Mesenchymal stem cell (in vitro differentiated cells and primary cell): ENCODE measurements around the gene TRPM3.

ENCODE experiments used
- DNase-seq: peaks from one replicate; pipeline ENCODE4 v3.0.0-alpha.2; 2013
- H2AFZ ChIP-seq: one replicate; pipeline ENCODE4 v1.6.1; 2013; ENCODE audit warnings: low read depth, mild to moderate bottlenecking, control low read depth, inconsistent platforms, low read length, moderate library complexity
- H2AK5ac ChIP-seq: 2 replicates; pipeline ENCODE4 v1.6.1; 2013; ENCODE audit warnings: low read length, moderate library complexity, mild to moderate bottlenecking, inconsistent platforms; ENCODE audit not compliant: severe bottlenecking
- H2BK120ac ChIP-seq: one replicate; pipeline ENCODE4 v1.6.1; 2013; ENCODE audit warnings: low read depth, mild to moderate bottlenecking, inconsistent platforms, low read length, moderate library complexity
- H2BK12ac ChIP-seq, 2 experiments: one replicate each; pipeline ENCODE4 v1.6.1; 2013; ENCODE audit warnings: inconsistent platforms in 2 of 2, low read length in 2 of 2, mild to moderate bottlenecking in 2 of 2, moderate library complexity in 2 of 2, control low read depth in 1 of 2
- H2BK15ac ChIP-seq: one replicate; pipeline ENCODE4 v1.6.1; 2013; ENCODE audit warnings: mild to moderate bottlenecking, low read depth, inconsistent platforms; ENCODE audit not compliant: poor library complexity, severe bottlenecking
- H2BK5ac ChIP-seq: 2 replicates; pipeline ENCODE4 v1.6.1; 2013; ENCODE audit warnings: low read depth, mild to moderate bottlenecking, low read length, control low read depth, inconsistent platforms; ENCODE audit not compliant: poor library complexity, severe bottlenecking
- H3K14ac ChIP-seq, 2 experiments: one replicate each; pipeline ENCODE4 v1.6.1; 2013; ENCODE audit warnings: inconsistent platforms in 2 of 2, low read length in 2 of 2, control low read depth in 1 of 2, mild to moderate bottlenecking in 1 of 2, moderate library complexity in 1 of 2
- H3K18ac ChIP-seq, 2 experiments: one replicate each; pipeline ENCODE4 v1.6.1; 2013; ENCODE audit warnings: inconsistent platforms in 2 of 2, low read length in 2 of 2, control low read depth in 1 of 2, low read depth in 1 of 2, mild to moderate bottlenecking in 1 of 2
- H3K23ac ChIP-seq, 2 experiments: one replicate each; pipeline ENCODE4 v1.6.1; 2013; ENCODE audit warnings: inconsistent platforms in 2 of 2, low read length in 2 of 2, mild to moderate bottlenecking in 2 of 2, moderate library complexity in 2 of 2, control low read depth in 1 of 2
- H3K27ac ChIP-seq: 2 replicates; pipeline ENCODE4 v1.5.1; 2013; ENCODE audit warnings: mild to moderate bottlenecking, moderate library complexity, low read length, control low read depth, inconsistent platforms; ENCODE audit not compliant: poor library complexity, severe bottlenecking
- H3K27me3 ChIP-seq, 2 experiments: 2 replicates each; pipeline versions ENCODE4 v1.6.1 to v1.7.0; 2013; ENCODE audit warnings: low read length in 2 of 2, mild to moderate bottlenecking in 2 of 2, moderate library complexity in 2 of 2, control low read depth in 1 of 2, inconsistent platforms in 1 of 2; ENCODE audit not compliant: control insufficient read depth in 1 of 2, insufficient read depth in 1 of 2
- H3K36me3 ChIP-seq, 2 experiments: 2 replicates each; pipeline versions ENCODE4 v1.6.1 to v1.7.0; 2013; ENCODE audit warnings: low read length in 2 of 2, control low read depth in 1 of 2, inconsistent platforms in 1 of 2, low read depth in 1 of 2, mild to moderate bottlenecking in 1 of 2; ENCODE audit not compliant: insufficient read depth in 2 of 2, control insufficient read depth in 1 of 2
- H3K4ac ChIP-seq, 2 experiments: one replicate each; pipeline ENCODE4 v1.6.1; 2013; ENCODE audit warnings: inconsistent platforms in 2 of 2, low read length in 2 of 2, mild to moderate bottlenecking in 2 of 2, moderate library complexity in 2 of 2, control low read depth in 1 of 2, low read depth in 1 of 2
- H3K4me1 ChIP-seq: 2 replicates; pipeline ENCODE4 v1.6.1; 2013; ENCODE audit warnings: low read depth, low read length, control low read depth; ENCODE audit not compliant: control insufficient read depth, insufficient read depth
- H3K4me2 ChIP-seq: 2 replicates; pipeline ENCODE4 v1.6.1; 2013; ENCODE audit warnings: low read length, mild to moderate bottlenecking, inconsistent platforms; ENCODE audit not compliant: poor library complexity, severe bottlenecking
- H3K4me3 ChIP-seq, 2 experiments: 2 replicates each; pipeline versions ENCODE4 v1.5.1 to v1.7.0; 2013; ENCODE audit warnings: low read length in 2 of 2, mild to moderate bottlenecking in 2 of 2, control low read depth in 1 of 2, low read depth in 1 of 2; ENCODE audit not compliant: insufficient read depth in 1 of 2
- H3K79me1 ChIP-seq: replicated peaks from 2 replicates; pipeline ENCODE4 v1.6.1; 2013; ENCODE audit warnings: mild to moderate bottlenecking, control low read depth, low read length, inconsistent platforms; ENCODE audit not compliant: poor library complexity, severe bottlenecking
- H3K9ac ChIP-seq: 2 replicates; pipeline ENCODE4 v1.7.0; 2013; ENCODE audit warnings: mild to moderate bottlenecking, low read length, moderate library complexity
- H3K9me3 ChIP-seq: 2 replicates; pipeline ENCODE4 v1.7.0; 2013; ENCODE audit warnings: mild to moderate bottlenecking, low read length; ENCODE audit not compliant: control insufficient read depth
- H4K8ac ChIP-seq: one replicate; pipeline ENCODE4 v1.6.1; 2013; ENCODE audit warnings: inconsistent platforms, mild to moderate bottlenecking, low read length, moderate library complexity
- H4K91ac ChIP-seq: one replicate; pipeline ENCODE4 v1.6.1; 2013; ENCODE audit warnings: mild to moderate bottlenecking, low read length, inconsistent platforms
- WGBS: methylation state at CpG from one replicate; pipeline ENCODE4 v1.1.7; 2013; ENCODE audit warnings: mixed read lengths; 5-methylcytosine and 5-hydroxymethylcytosine counted together

Gene TRPM3

GRCh38 chr9:70986984-70987383 is 134.4 kb downstream of the TRPM3 start:
- no peak overlapping the region for H4K8ac ChIP-seq
- H3K79me1 ChIP-seq = no peaks in the 10 kb centered on the region
- H2BK12ac ChIP-seq = no peak overlapping the region
- DNase-seq = no peak
- no peak overlapping the region for H3K18ac ChIP-seq
- no peak overlapping the region for H3K14ac ChIP-seq
- no peak overlapping the region for H3K4me3 ChIP-seq
- H2AFZ ChIP-seq = no peak overlapping the region
- no peaks in the 10 kb centered on the region for H3K36me3 ChIP-seq
- H3K9ac ChIP-seq = no peak overlapping the region
- H2BK120ac ChIP-seq = no peak overlapping the region
- no peak overlapping the region for H4K91ac ChIP-seq
- no peaks in the 10 kb centered on the region for H3K4me1 ChIP-seq
- H3K4me2 ChIP-seq = no peak overlapping the region
- no peak overlapping the region for H2BK15ac ChIP-seq
- H2AK5ac ChIP-seq = no peak overlapping the region
- no peak overlapping the region for H3K23ac ChIP-seq
- H3K27ac ChIP-seq = no peak overlapping the region
- H3K4ac ChIP-seq = no peak overlapping the region
- H3K9me3 ChIP-seq = no peaks in the 10 kb centered on the region
- WGBS = no CpG with 5 or more reads among the region's 2 CpGs
- H3K27me3 ChIP-seq = no peaks in the 10 kb centered on the region
- no peak overlapping the region for H2BK5ac ChIP-seq

GRCh38 chr9:70983723-70984295 is 137.6 kb downstream of the TRPM3 start:
- no peaks in the 10 kb centered on the region for H3K4me1 ChIP-seq
- H3K23ac ChIP-seq = no peak overlapping the region
- H3K27ac ChIP-seq = no peak overlapping the region
- no peak overlapping the region for H3K14ac ChIP-seq
- no peak overlapping the region for H2BK5ac ChIP-seq
- H3K4me2 ChIP-seq = no peak overlapping the region
- H3K9ac ChIP-seq = no peak overlapping the region
- no peak overlapping the region for H3K4ac ChIP-seq
- no peak overlapping the region for H2BK120ac ChIP-seq
- H3K36me3 ChIP-seq = no peaks in the 10 kb centered on the region
- H2BK12ac ChIP-seq = no peak overlapping the region
- DNase-seq = peak; percentile 42
- H3K4me3 ChIP-seq = no peak overlapping the region
- H2BK15ac ChIP-seq = no peak overlapping the region
- H3K18ac ChIP-seq = no peak overlapping the region
- H2AK5ac ChIP-seq = no peak overlapping the region
- no CpG with 5 or more reads among the region's 1 CpG for WGBS
- no peak overlapping the region for H2AFZ ChIP-seq
- no peaks in the 10 kb centered on the region for H3K79me1 ChIP-seq
- no peaks in the 10 kb centered on the region for H3K9me3 ChIP-seq
- H4K91ac ChIP-seq = no peak overlapping the region
- no peaks in the 10 kb centered on the region for H3K27me3 ChIP-seq
- no peak overlapping the region for H4K8ac ChIP-seq

- no peak overlapping the region for H3K4me3 ChIP-seq
- no peak overlapping the region for H4K91ac ChIP-seq
- no peak overlapping the region for H3K27ac ChIP-seq
- H3K4me1 ChIP-seq = no peaks in the 10 kb centered on the region
- H3K4ac ChIP-seq = no peak overlapping the region
- no peaks in the 10 kb centered on the region for H3K9me3 ChIP-seq
- H3K27me3 ChIP-seq = no peaks in the 10 kb centered on the region
- no peak overlapping the region for H2BK12ac ChIP-seq
- H3K18ac ChIP-seq = no peak overlapping the region
- no peak overlapping the region for H3K9ac ChIP-seq
- H2BK15ac ChIP-seq = no peak overlapping the region
- H4K8ac ChIP-seq = no peak overlapping the region
- no peak for DNase-seq
- no peak overlapping the region for H2AK5ac ChIP-seq
- no peak overlapping the region for H3K14ac ChIP-seq
- H3K79me1 ChIP-seq = no peaks in the 10 kb centered on the region
- H3K4me2 ChIP-seq = no peak overlapping the region
- no peak overlapping the region for H3K23ac ChIP-seq
- H2AFZ ChIP-seq = no peak overlapping the region
- no peak overlapping the region for H2BK5ac ChIP-seq
- no peaks in the 10 kb centered on the region for H3K36me3 ChIP-seq
- H2BK120ac ChIP-seq = no peak overlapping the region
- WGBS = no CpG with 5 or more reads among the region's 1 CpG
Observed at GRCh38 chr9:70981312-70981711, 140.1 kb downstream of the TRPM3 start.

GRCh38 chr9:70979966-70980365 is 141.5 kb downstream of the TRPM3 start:
- 95% methylated on average over 4 of the region's 4 CpGs for WGBS
- Histone ChIP-seq H3K79me1 (no peaks in the 10 kb centered on the region), H3K14ac (no peak overlapping the region), H3K9ac (no peak overlapping the region), H4K8ac (no peak overlapping the region), H3K4me1 (no peaks in the 10 kb centered on the region), H2AFZ (no peak overlapping the region), H3K4me3 (no peak overlapping the region), H2BK15ac (no peak overlapping the region), H3K4me2 (no peak overlapping the region), H3K23ac (no peak overlapping the region), H3K27ac (no peak overlapping the region), H3K36me3 (no peaks in the 10 kb centered on the region), H2BK5ac (no peak overlapping the region), H3K27me3 (no peaks in the 10 kb centered on the region), H3K18ac (no peak overlapping the region), H2BK12ac (no peak overlapping the region), H2AK5ac (no peak overlapping the region), H2BK120ac (no peak overlapping the region), H3K9me3 (no peaks in the 10 kb centered on the region), H4K91ac (no peak overlapping the region), H3K4ac (no peak overlapping the region)
- DNase-seq = no peak
